Thyroid gland (tissue), 4 donors: ENCODE results near the gene ADH1B. TPM values are rescaled to one million over a fixed set of nuclear protein-coding genes. Genes with fewer than 3 reads are reported as not detected.
A peak's percentile ranks its signal among the peaks of the same experiment; 100 is the strongest.
"Not testable (repeated sequence)": the region's sequence is repeated elsewhere in the genome, so short reads cannot be mapped to it uniquely, and the experiment has no call there.

Source experiments
- DNase-seq, 2 donors: peaks; one replicate each; pipeline ENCODE4 v3.0.0-alpha.2; 2019
- H3K27ac ChIP-seq, 3 donors: fragments of 200-600 bp; sonication (generic); 1 replicate in 2 of 3; 2 replicates in 1 of 3; pipeline ENCODE4 v1.5.1; 2016 to 2019; ENCODE audit warnings: mild to moderate bottlenecking in 1 of 3, moderate library complexity in 1 of 3
- H3K27me3 ChIP-seq: fragments of 200-600 bp; sonication (generic); one replicate; pipeline ENCODE4 v1.5.1; 2019
- H3K36me3 ChIP-seq, 2 donors: fragments of 200-600 bp; sonication (generic); one replicate each; pipeline ENCODE4 v1.5.1; 2016 to 2019
- H3K4me1 ChIP-seq, 2 donors: fragments of 200-600 bp; sonication (generic); one replicate each; pipeline ENCODE4 v1.5.1; 2017 to 2019
- H3K4me3 ChIP-seq, 3 donors: fragments of 200-600 bp; sonication (generic); replicated peaks in 1 of 3; 1 replicate in 2 of 3; 2 replicates in 1 of 3; pipeline ENCODE4 v1.5.1; 2016; ENCODE audit warnings: mild to moderate bottlenecking in 1 of 3
- H3K9me3 ChIP-seq: fragments of 200-600 bp; sonication (generic); one replicate; pipeline ENCODE4 v1.5.1; 2017
- CTCF ChIP-seq, 6 experiments: fragments of 200-600 bp in 3 of 6; fragments of 450-650 bp in 3 of 6; sonication (generic) in 3 of 6; IDR thresholded peaks; one replicate each; pipeline ENCODE4 v1.5.1; 2016 to 2019; ENCODE audit warnings: antibody characterized with exemption in 6 of 6, mild to moderate bottlenecking in 2 of 6, inconsistent platforms in 1 of 6, moderate library complexity in 1 of 6
- POLR2A ChIP-seq, 2 donors: fragments of 450-650 bp; IDR thresholded peaks; one replicate each; pipeline ENCODE4 v1.6.1; 2017; ENCODE audit warnings: antibody characterized with exemption in 2 of 2, mild to moderate bottlenecking in 2 of 2, moderate library complexity in 1 of 2
- WGBS, 2 donors: methylation state at CpG; one replicate each; pipeline ENCODE4 v1.1.5; 2017; 5-methylcytosine and 5-hydroxymethylcytosine counted together
- intact Hi-C: fragments of 100-400 bp; cut with DNase I; formaldehyde crosslinking; loops from one replicate; pipeline ENCODE4 v1.15.1; 2023
- total RNA-seq, 4 donors: library from RNA; depleted of rRNA; stranded (reverse); fragments of >200 nt; gene quantifications; one replicate each; pipeline ENCODE4 v1.2.3, GENCODE V29; 2016

ADH1B gene
- 100 to 1,000 TPM; 156 to 898 (median 224) TPM for total RNA-seq

GRCh38 chr4:99321241-99322191, at the start of gene ADH1B:
Gene ADH1B, minus strand, starts transcription at chr4:99321401. Its CDS starts 70 bp downstream, at chr4:99321331.
- intact Hi-C loops, result no loop called here
- DNase-seq, result no peak
- Histone ChIP-seq H3K36me3 (no peaks in the 10 kb centered on the region), H3K27me3 (no peaks in the 10 kb centered on the region), H3K27ac (peak within 1 kb of the TSS in 1 of 3 donors; percentile 9), H3K4me1 (peaks cover 0 to 6% of the 10 kb centered on the region in 2 donors), H3K9me3 (no peaks in the 10 kb centered on the region), H3K4me3 (no peak within 1 kb of the TSS)
- 48 to 55% methylated on average over 8 of the region's 8 CpGs for WGBS, 2 donors
- TF ChIP-seq POLR2A (IDR thresholded peaks at IDR 0.05), result no peak
- TF ChIP-seq CTCF (IDR thresholded peaks at IDR 0.05), result no peak

GRCh38 chr4:99367817-99368216, 46.6 kb upstream of the ADH1B start:
- H3K27me3 ChIP-seq, H3K27ac ChIP-seq, H3K36me3 ChIP-seq, DNase-seq, intact Hi-C loops, H3K4me3 ChIP-seq, H3K4me1 ChIP-seq, H3K9me3 ChIP-seq: not testable (repeated sequence)
- 39 to 60% methylated on average over 2 of the region's 2 CpGs for WGBS, 2 donors

- H3K4me3 ChIP-seq, result no peak overlapping the region
- 92 to 94% methylated on average over 1 of the region's 1 CpG for WGBS, 2 donors
- intact Hi-C loops, result no loop called here
- no peaks in the 10 kb centered on the region for H3K4me1 ChIP-seq
- no peak overlapping the region for H3K27ac ChIP-seq
- H3K27me3 ChIP-seq, result no peaks in the 10 kb centered on the region
- no peaks in the 10 kb centered on the region for H3K36me3 ChIP-seq
- no peak for DNase-seq
- no peaks in the 10 kb centered on the region for H3K9me3 ChIP-seq
- TF ChIP-seq POLR2A (IDR thresholded peaks at IDR 0.05) (no peak), CTCF (IDR thresholded peaks at IDR 0.05) (no peak)
These were observed 45.3 kb upstream of the ADH1B start for GRCh38 chr4:99366491-99366890.

GRCh38 chr4:99362768-99363167, 41.6 kb upstream of the ADH1B start:
- intact Hi-C loops, result no loop called here

GRCh38 chr4:99361899-99362275, 40.7 kb upstream of the ADH1B start:
- TF ChIP-seq POLR2A (IDR thresholded peaks at IDR 0.05) (no peak), CTCF (IDR thresholded peaks at IDR 0.05) (no peak)
- Histone ChIP-seq H3K4me1 (no peaks in the 10 kb centered on the region), H3K4me3 (no peak overlapping the region), H3K27me3 (no peaks in the 10 kb centered on the region), H3K9me3 (no peaks in the 10 kb centered on the region), H3K36me3 (no peaks in the 10 kb centered on the region), H3K27ac (no peak overlapping the region)
- intact Hi-C loops, result no loop called here
- DNase-seq, result no peak

More at GRCh38 chr4:99362768-99363167, 41.6 kb upstream of the ADH1B start:
- Histone ChIP-seq H3K36me3 (no peaks in the 10 kb centered on the region), H3K4me1 (no peaks in the 10 kb centered on the region), H3K27ac (no peak overlapping the region), H3K4me3 (no peak overlapping the region), H3K27me3 (no peaks in the 10 kb centered on the region), H3K9me3 (no peaks in the 10 kb centered on the region)
- DNase-seq, result peak in 1 of 2 donors; percentile 7
- TF ChIP-seq CTCF (IDR thresholded peaks at IDR 0.05), result no peak
- TF ChIP-seq POLR2A (IDR thresholded peaks at IDR 0.05), result no peak
